Thymus (tissue), 11 donors: ENCODE data around the gene SLAIN2. TPM values are rescaled to one million over a fixed set of nuclear protein-coding genes. Genes with fewer than 3 reads are reported as not detected.
"Not testable (repeated sequence)": the region's sequence is repeated elsewhere in the genome, so short reads cannot be mapped to it uniquely, and the experiment has no call there.

Experiments used
- DNase-seq, 9 donors: peaks; one replicate each; pipeline ENCODE4 v3.0.0-alpha.2; 2013; ENCODE audit warnings: low spot score in 9 of 9, low read depth in 6 of 9, missing footprints in 1 of 9
- H3K27ac ChIP-seq, 2 donors: one replicate each; pipeline ENCODE4 v1.5.1; 2013; ENCODE audit warnings: control low read depth in 1 of 2, low read depth in 1 of 2, low read length in 1 of 2, mild to moderate bottlenecking in 1 of 2, moderate library complexity in 1 of 2
- H3K27me3 ChIP-seq, 2 donors: one replicate each; pipeline ENCODE4 v1.5.1; 2013; ENCODE audit warnings: low read length in 1 of 2; ENCODE audit not compliant: control insufficient read depth in 2 of 2, insufficient read depth in 1 of 2
- H3K36me3 ChIP-seq, 2 donors: one replicate each; pipeline ENCODE4 v1.5.1; 2013; ENCODE audit warnings: low read length in 1 of 2, mild to moderate bottlenecking in 1 of 2, moderate library complexity in 1 of 2; ENCODE audit not compliant: control insufficient read depth in 2 of 2, insufficient read depth in 2 of 2
- H3K4me1 ChIP-seq, 2 donors: one replicate each; pipeline ENCODE4 v1.5.1; 2013; ENCODE audit warnings: low read length in 2 of 2; ENCODE audit not compliant: control insufficient read depth in 2 of 2, insufficient read depth in 2 of 2
- H3K4me3 ChIP-seq, 2 donors: one replicate each; pipeline ENCODE4 v1.5.1; 2013; ENCODE audit warnings: low read length in 2 of 2, control low read depth in 1 of 2, mild to moderate bottlenecking in 1 of 2
- H3K9me3 ChIP-seq, 2 donors: one replicate each; pipeline ENCODE4 v1.5.1; 2013; ENCODE audit warnings: low read length in 1 of 2, mild to moderate bottlenecking in 1 of 2; ENCODE audit not compliant: control insufficient read depth in 2 of 2, insufficient read depth in 1 of 2
- WGBS: extraction: QIAGEN DNeasy Blood & Tissue Kit; methylation state at CpG from one replicate; pipeline ENCODE4 v1.1.7; 2013; 5-methylcytosine and 5-hydroxymethylcytosine counted together
- polyA plus RNA-seq: library from polyadenylated mRNA; stranded (reverse); fragments of 200-250 nt; gene quantifications from one replicate; pipeline ENCODE4 v1.2.3, GENCODE V29; 2013
- total RNA-seq: library from RNA; stranded (reverse); fragments of 120-200 nt; gene quantifications from one replicate; pipeline ENCODE4 v1.2.4, GENCODE V29; 2013
- donor health status: healthy.

Gene SLAIN2
- total and polyA plus RNA-seq, 2 donors, result 21.2 to 22.1 TPM

DNA sequence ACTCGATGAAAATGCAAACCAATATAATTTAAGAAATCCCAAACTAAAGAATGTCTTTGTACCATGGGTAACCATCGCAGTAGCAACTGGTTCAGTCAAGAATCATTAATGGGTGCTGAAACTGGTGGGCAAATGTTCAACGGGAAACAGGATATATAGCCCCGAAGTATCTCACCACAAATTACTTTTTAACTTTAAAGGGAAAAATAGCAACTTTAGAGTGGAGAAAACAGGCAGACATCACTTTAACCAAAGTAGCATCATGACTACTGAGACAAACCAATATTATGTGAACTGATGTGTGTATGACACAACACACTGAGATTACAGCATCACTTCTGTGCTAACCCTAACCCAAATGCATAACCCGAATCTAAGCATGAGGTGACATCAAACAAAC is 33.8 kb upstream of the SLAIN2 start:
- Histone ChIP-seq H3K27me3 (no peaks in the 10 kb centered on the region), H3K27ac (no peak overlapping the region), H3K36me3 (no peaks in the 10 kb centered on the region), H3K9me3 (no peaks in the 10 kb centered on the region), H3K4me3 (no peak overlapping the region), H3K4me1 (no peaks in the 10 kb centered on the region)
- no peak for DNase-seq
- 88% methylated on average over 5 of the region's 5 CpGs for WGBS

DNA sequence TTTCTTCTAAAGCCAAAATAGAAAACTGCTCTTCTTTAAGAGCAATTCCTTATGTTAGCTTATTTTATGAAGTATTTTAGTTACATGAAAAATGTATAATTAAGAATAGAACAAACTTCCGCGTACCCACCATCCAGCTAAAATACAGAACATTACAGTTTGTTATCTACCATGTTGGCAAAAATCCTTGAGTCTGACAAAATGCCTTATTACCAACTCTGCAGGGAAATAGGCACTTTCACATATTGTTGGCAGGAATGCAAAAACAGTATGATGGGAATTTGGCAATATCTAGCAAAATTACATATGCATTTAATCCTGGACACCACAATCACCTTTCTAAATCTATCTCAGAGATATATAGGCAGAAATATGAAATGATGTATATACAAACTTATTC is 32.4 kb upstream of the SLAIN2 start:
- Histone ChIP-seq H3K4me3 (no peak overlapping the region), H3K36me3 (no peaks in the 10 kb centered on the region), H3K27ac (no peak overlapping the region), H3K9me3 (no peaks in the 10 kb centered on the region), H3K27me3 (no peaks in the 10 kb centered on the region), H3K4me1 (no peaks in the 10 kb centered on the region)
- WGBS, result over 99% methylated on average over 2 of the region's 2 CpGs
- no peak for DNase-seq

GRCh38 chr4:48311896-48312295 is 29.4 kb upstream of the SLAIN2 start:
- WGBS, result 98% methylated on average over 3 of the region's 3 CpGs
- H3K4me1 ChIP-seq, result no peaks in the 10 kb centered on the region
- no peaks in the 10 kb centered on the region for H3K9me3 ChIP-seq
- H3K27ac ChIP-seq, result no peak overlapping the region
- H3K4me3 ChIP-seq, result no peak overlapping the region
- no peaks in the 10 kb centered on the region for H3K36me3 ChIP-seq
- DNase-seq, result no peak
- no peaks in the 10 kb centered on the region for H3K27me3 ChIP-seq

DNA sequence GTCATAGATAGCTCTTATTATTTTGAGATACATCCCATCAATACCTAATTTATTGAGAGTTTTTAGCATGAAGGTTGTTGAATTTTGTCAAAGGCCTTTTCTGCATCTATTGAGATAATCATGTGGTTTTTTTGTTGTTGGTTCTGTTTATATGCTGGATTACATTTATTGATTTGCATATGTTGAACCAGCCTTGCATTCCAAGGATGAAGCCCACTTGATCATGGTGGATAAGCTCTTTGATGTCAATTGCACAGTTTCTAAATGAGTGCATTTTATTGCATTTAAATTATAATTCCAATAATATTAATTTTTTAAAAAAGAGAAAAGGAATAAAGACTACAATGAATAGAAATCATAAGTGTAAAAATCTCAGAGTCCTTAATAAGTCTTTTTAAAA is 26.6 kb upstream of the SLAIN2 start:
- DNase-seq, H3K27ac ChIP-seq, H3K9me3 ChIP-seq, H3K27me3 ChIP-seq, H3K36me3 ChIP-seq, H3K4me3 ChIP-seq, H3K4me1 ChIP-seq: not testable (repeated sequence)

DNA sequence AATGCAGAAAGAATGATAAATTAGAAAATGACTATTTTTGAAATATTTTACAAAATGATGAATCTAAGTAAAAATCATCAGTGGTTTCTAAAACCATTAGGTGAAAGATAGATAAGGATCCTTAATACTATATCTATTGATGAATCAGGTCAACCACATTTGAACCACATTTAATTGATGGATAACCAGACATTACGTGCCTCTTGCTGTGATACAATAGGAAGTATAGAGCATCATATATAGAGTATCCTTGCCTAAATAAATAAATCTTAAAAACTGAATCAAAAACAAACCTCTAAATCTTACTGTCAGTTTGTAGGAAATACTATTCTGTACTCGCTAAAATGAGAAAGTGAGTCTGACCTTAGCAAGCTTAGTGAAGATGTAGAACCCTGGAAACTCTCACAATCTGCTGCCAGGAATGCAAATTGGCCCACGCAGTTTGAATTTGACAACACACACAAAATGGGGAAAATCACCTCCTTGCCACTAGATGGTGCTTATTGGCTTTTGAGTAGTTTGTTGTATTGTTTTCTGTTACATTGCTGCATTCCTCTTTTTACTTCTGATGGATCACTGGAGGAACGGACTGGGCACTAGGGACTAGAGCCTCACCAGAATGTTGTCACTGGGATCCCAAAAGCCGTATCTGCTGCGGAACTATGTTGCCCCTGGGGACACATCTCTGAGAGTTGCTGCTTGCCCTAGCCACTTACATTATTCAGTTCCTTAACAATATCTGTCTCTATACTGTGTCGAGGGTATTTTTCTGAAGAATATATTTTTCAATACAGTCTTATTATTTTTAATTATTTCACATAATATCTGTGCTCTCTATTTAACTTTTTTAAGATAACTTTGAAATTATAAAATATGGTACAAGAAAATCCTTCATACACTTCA is 25.4 kb upstream of the SLAIN2 start:
- Histone ChIP-seq H3K9me3 (no peaks in the 10 kb centered on the region), H3K27me3 (no peaks in the 10 kb centered on the region), H3K4me3 (no peak overlapping the region), H3K27ac (no peak overlapping the region), H3K36me3 (no peaks in the 10 kb centered on the region), H3K4me1 (no peaks in the 10 kb centered on the region)
- DNase-seq, result peak in 5 of 9 donors; percentile 23 to 75 (median 45)
- WGBS, result 66% methylated on average over 7 of the region's 7 CpGs

DNA sequence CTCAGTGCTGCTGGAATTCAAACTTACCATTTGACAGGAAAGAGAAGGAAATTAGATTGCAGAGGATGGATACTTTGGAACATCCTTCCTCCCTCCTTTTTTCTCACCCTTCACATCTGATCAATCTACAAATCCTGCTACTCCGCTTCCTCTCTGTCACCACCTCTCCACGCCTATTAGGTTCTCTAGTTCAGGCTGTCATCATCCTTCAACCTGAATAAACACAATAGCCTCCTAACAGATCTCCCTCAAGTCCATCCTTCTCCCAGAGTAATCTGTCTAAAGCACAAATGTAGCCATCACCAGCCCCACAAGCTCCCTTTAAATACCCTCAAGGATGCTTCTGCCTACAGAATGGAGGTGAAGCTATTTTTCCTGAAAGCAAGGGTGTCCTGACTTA is 20.0 kb upstream of the SLAIN2 start:
- WGBS, result 100% methylated on average over 2 of the region's 2 CpGs
- no peak overlapping the region for H3K4me3 ChIP-seq
- no peak overlapping the region for H3K27ac ChIP-seq
- H3K9me3 ChIP-seq, result no peaks in the 10 kb centered on the region
- H3K36me3 ChIP-seq, result no peaks in the 10 kb centered on the region
- DNase-seq, result no peak
- no peaks in the 10 kb centered on the region for H3K4me1 ChIP-seq
- no peaks in the 10 kb centered on the region for H3K27me3 ChIP-seq

GRCh38 chr4:48322063-48322462 is 19.3 kb upstream of the SLAIN2 start:
- H3K36me3 ChIP-seq, result no peaks in the 10 kb centered on the region
- H3K4me1 ChIP-seq, result no peaks in the 10 kb centered on the region
- H3K27me3 ChIP-seq, result no peaks in the 10 kb centered on the region
- 95% methylated on average over 2 of the region's 2 CpGs for WGBS
- DNase-seq, result no peak
- no peaks in the 10 kb centered on the region for H3K9me3 ChIP-seq
- no peak overlapping the region for H3K4me3 ChIP-seq
- no peak overlapping the region for H3K27ac ChIP-seq

DNA sequence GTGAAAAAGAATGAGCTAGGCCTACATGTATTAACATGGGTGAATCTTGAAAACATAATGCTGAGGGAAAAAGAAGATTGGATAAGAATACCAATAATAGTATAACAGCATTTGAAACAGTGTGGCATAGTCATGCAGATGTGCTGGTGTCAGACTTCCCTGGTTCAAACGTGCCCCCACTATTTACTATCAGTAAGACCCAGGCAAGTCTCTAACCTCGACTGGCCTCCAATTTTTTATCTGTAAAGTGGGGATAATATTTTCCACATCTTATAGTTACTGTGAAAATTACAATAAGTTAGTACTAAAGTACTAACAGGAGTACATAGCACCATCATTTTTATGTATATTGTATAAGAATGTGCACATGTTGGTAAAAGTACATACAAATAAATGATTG is 17.0 kb upstream of the SLAIN2 start:
- Histone ChIP-seq H3K27me3 (no peaks in the 10 kb centered on the region), H3K9me3 (no peaks in the 10 kb centered on the region), H3K4me1 (peaks cover 0 to 2% of the 10 kb centered on the region in 2 donors), H3K27ac (no peak overlapping the region), H3K36me3 (no peaks in the 10 kb centered on the region), H3K4me3 (no peak overlapping the region)
- 96% methylated on average over 2 of the region's 2 CpGs for WGBS
- DNase-seq, result no peak

- no peaks in the 10 kb centered on the region for H3K36me3 ChIP-seq
- no peak overlapping the region for H3K4me3 ChIP-seq
- no peak overlapping the region for H3K27ac ChIP-seq
- H3K27me3 ChIP-seq, result no peaks in the 10 kb centered on the region
- H3K9me3 ChIP-seq, result no peaks in the 10 kb centered on the region
- 100% methylated on average over 1 of the region's 1 CpG for WGBS
- no peak for DNase-seq
- H3K4me1 ChIP-seq, result peaks cover 0 to 3% of the 10 kb centered on the region in 2 donors
These were observed 12.1 kb upstream of the SLAIN2 start for GRCh38 chr4:48329193-48329592.
